HG03442 (cell line): Measurements from ENCODE around the gene UGT1A9.

Experiments used
- ATAC-seq: cut with Tn5 transposase; IDR thresholded peaks from one replicate; pipeline ENCODE4 v1.9.1; 2021; ENCODE audit warnings: mild to moderate bottlenecking, moderate library complexity; ENCODE audit not compliant: unreplicated experiment

Gene UGT1A9

DNA sequence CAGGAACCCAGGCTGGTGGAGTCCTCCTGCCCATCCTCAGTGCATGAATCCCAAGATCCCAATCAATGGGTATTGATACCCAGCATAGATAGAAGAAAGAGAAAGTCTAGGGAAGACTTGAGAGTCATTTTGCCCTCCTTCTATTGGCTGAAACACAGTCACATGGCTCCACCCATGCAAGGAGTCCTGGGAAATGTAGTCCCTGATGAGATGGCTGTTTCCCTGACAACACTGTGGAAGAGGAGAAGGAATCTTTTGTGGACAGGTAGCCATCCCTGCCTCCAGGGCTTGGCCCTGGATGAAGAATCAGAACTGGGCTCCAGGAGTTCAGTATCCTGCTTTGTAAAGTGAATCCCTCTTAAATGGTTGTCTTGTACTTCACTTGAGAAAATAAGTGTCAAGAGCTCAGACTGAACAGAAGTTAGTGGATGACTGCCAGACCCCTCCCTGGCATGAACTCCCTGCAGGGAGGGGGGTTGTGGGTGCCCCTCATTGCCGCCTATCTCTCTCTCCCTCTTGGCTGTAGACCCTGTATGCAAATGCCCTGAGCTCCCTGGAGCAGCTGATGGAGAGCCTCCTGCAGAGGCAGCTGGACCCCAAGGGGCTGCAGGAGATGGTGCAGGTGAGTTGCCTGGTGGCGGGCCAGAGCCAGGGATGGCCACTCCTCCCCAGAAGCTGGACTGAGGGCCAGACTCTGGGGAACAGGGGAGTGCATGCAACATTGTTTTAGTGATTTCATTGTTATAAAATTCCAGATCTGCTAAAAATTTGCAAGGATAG is 142.5 kb downstream of the UGT1A9 start:
- no peak for ATAC-seq

- ATAC-seq, result no peak
These were observed 144.2 kb downstream of the UGT1A9 start for GRCh38 chr2:233815861-233816260.

- ATAC-seq, result no peak
These were observed 144.6 kb downstream of the UGT1A9 start for GRCh38 chr2:233816334-233816733.

DNA sequence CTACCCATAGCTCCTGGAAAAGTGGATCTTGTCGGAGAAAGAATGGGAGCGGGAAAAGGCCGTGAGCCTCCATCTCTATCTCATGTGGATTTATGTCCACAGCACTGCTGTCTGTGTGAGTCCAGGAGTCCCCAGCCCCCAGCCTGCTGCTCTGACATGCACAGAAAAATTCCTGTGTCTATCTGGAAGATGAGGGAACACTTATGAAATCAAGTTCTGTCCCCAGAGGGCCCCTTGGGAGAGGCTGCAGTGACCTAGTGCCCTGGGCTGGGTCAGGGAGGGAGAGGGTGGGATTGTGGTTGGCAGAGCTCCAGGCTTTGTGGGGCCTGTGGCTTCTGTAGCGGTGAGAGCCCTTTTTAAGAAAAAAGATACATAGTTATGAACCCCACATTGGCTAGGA is 145.1 kb downstream of the UGT1A9 start:
- ATAC-seq, result no peak

GRCh38 chr2:233817361-233817911 is 145.7 kb downstream of the UGT1A9 start:
- ATAC-seq, result no peak

DNA sequence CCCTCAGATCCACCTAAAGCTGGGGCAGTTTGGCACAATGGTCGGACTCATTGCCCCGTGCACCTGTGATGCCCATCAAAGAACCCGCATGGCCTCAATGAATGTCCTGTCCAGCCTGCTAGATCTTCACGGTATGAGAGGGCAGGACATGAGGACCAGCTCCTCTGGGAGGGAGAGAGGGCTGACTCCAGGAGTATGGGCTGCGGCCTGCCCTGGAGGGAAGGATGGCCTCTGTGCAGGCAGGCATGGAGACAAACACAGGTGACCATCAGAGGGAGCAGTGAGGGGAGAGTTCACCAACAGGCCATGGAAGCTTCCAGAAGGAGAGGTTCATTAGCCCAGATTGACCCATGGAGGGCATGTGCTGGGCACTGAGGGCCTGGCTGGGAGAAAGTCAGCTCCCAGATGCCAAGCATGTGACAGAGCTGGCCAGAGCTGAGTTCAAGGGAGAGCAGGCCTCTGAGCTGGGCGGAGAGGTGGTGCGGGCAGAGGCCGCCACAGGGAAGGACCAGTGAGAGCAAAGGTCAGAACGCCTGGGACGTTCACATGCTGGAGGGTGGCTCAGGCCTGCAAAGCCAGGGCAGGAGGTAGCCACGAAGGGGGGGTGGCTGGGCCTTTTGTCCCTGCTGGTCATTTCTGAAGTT is 146.4 kb downstream of the UGT1A9 start:
- no peak for ATAC-seq

DNA sequence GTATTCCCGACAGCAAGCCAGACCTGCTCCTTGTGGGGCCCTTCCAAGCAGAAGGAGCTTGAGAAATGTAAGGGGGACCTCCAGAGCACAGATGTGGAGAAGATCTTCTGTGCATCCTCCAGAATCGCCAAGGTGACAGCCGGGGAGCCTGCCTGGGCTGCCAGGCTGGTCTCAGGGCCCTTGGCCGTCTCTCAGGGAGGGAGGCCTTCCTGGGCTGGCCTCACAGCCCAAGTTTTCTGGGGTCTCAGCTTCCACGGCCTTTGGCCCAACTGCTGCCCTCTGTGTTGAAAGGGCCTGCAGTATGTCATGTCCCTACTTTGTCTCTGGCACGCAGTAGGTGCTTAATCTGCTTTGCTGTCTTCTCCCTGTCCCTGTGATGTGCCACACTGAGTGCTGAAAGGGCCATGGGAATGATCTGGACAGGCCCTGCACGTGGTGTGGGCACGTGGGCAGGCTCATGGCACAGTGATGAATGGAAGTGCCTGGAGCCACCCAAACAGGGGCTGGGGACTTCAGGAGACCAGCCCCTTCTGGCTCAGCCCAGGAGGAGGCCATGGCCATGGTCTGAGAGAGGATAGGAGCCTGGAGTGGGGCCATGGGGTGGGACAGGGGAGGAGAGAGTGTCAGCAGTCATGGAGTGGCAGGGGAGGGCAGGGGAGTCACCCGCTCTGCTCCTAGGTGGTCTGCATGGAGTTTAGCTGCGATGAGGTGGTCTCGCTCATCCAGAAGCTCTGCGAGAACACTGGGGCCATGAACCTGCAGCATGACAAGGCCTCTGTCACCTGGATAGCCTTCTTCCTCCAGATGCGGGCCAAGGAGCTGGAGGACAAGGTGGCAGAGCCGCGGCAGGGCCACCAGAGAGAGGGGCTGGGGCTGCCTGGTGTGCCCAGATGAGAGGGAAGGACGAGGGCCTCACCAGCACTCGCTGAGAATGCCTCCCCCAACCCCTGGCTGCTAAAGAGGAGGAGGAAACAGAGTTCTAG is 147.2 kb downstream of the UGT1A9 start:
- no peak for ATAC-seq

DNA sequence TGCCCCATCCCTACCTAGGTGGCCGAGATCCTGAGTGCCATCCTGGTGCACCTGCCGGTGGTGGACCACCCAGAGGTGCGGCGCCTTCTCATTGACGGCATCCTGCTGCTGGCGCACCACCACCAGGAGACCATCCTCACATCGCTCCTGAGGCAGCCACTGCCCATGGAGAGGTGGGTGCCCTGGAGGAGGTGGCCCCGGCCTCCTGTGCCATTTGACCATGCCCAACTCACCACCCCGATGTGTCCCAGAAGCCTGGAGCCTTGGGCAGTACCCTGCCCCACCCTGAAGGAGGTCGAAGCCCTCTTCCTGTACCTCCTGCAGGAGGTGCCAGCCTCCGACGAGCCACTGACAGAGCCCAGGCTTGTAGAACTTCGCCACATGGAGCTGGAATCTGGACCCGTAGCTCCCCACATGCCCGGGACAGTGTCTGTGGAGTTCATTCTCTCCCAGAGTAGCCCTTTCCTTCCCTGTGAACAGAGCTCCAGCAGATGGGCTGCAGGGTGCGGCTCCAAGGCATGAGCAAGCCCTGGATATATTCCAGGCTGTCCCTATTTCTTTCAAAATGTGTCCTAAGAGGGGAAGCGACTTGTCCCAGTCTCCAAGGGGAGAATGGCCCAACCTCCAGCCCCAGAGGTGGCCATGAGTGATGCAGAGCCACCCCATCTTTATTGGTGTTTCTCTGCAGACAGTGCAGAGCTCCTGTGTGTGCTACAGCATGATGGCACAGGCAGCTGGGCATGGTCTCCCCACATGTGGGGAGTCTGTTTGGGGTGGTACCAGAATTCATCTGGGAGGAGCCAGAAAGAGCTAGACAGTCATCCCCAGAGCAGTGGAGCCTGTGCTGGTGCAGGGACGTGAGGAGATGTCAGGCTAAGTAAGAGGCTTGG is 148.4 kb downstream of the UGT1A9 start:
- ATAC-seq, result no peak

DNA sequence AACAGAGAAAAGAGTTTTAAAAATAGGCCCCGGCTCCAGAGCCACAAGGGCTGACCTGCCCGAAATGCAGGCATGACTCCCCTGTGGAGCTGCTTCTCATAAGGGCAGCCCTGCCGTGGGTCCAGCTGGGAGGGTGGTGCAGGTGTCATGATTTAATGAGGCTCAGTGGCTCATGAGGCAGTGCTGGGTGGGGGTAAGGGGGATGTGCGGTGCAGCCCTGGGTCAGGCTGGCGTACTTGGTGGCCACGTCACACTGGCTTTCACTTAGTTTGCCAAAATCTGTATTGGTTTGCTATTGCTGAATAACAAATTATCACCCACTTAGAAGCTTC is 149.0 kb downstream of the UGT1A9 start:
- ATAC-seq, result no peak

DNA sequence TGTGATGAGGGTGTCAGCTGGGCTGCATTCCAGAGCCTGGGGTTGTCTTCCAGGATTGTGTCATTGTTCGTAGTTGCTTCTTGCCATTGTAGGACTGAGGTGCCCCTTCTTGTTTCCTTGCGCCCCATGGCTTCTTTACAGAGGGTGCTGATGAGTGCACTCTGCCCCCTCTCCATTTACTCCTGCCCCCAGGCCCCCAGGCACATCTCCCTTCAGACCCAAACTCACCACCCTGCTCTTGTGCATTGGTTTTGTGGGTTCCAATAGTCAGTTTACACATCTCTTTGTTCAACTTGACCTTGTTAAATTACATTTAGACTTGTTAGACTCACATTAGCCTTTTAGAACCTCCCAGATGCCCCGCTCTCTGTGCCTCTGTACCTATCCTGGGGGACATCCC is 149.5 kb downstream of the UGT1A9 start:
- no peak for ATAC-seq

DNA sequence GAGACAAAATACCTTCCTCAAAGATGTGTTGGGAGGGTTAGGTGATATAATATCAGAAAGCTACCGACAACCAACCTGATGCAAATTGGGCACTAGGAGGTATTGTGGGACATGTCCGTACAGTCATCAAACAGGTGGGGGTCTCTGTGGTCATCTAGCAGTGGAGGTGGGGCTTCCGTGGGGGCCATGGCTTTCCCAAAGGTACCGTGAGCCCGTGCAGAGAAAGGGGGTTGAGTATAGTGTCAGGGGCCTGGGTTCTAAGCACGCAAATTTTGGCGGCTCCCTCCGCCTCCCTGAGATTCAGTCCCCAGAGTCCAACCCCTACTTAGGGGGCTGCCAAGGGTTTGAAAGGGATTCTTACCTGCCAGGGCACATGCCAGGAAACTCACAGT is 150.0 kb downstream of the UGT1A9 start:
- no peak for ATAC-seq

DNA sequence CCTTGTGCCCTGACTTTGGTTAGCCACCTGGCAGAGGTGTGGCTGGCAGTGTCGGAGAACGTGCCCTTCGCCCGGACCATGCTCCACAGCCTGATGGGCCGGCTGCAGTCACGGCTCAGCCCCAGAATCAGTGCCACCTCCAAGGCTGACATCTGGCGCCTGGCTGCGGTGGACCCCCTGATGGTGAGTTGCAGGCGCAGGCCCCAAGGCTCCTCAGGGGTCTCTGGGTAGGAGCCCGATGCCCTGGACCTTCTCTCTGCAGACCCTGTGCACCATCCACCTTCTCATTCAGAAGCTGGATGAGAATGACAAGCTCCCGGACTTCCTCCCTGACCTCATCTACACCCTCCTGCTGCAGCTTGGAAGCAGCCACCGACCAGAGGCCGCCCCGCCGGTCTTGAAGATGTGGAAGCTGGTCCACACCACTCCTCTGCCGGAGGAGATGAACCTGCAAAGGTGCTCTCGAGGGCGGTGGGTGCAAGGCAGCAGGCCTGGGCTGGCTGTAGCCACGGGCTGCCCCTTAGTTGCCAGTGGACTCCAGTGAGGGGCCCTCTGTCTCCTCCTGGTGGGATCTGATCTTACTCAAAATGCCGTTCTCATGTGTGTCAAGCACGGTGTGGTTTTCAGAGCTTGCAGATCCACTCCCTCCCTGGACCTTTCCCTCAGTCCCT is 150.5 kb downstream of the UGT1A9 start:
- no peak for ATAC-seq
